HepG2 (cell line): ENCODE data around the gene IKZF5. TPM values are rescaled to one million over a fixed set of nuclear protein-coding genes. Genes with fewer than 3 reads are reported as not detected.

Source experiments
- ARID2 ChIP-seq: sonication (generic); formaldehyde crosslinking; IDR thresholded peaks from 2 replicates; pipeline ENCODE4 v1.8.1; 2022; ENCODE audit warnings: mild to moderate bottlenecking, missing genetic modification reagents, borderline replicate concordance
- ARNTL ChIP-seq: sonication (generic); formaldehyde crosslinking; IDR thresholded peaks from 2 replicates; pipeline ENCODE4 v1.4.0; 2020; ENCODE audit warnings: mild to moderate bottlenecking, missing genetic modification reagents
- CAMTA2 ChIP-seq: sonication (generic); formaldehyde crosslinking; IDR thresholded peaks from 2 replicates; pipeline ENCODE4 v1.4.0; 2020; ENCODE audit warnings: mild to moderate bottlenecking, missing genetic modification reagents, borderline replicate concordance
- CCDC6 ChIP-seq: sonication (generic); formaldehyde crosslinking; IDR thresholded peaks from 2 replicates; pipeline ENCODE4 v1.8.1; 2022; ENCODE audit warnings: mild to moderate bottlenecking, missing genetic modification reagents, moderate library complexity
- HNRNPK ChIP-seq: fragments of 200-400 bp; formaldehyde crosslinking; IDR thresholded peaks from 2 replicates; pipeline ENCODE4 v1.6.1; 2018; ENCODE audit warnings: low read length, low read depth, moderate library complexity, mild to moderate bottlenecking; ENCODE audit not compliant: poor library complexity, severe bottlenecking
- JUNB ChIP-seq: sonication (generic); formaldehyde crosslinking; IDR thresholded peaks from 2 replicates; pipeline ENCODE4 v1.8.0; 2022; ENCODE audit warnings: missing genetic modification reagents, mild to moderate bottlenecking, borderline replicate concordance
- KMT2A ChIP-seq: sonication (generic); formaldehyde crosslinking; IDR thresholded peaks from 2 replicates; pipeline ENCODE4 v1.4.0; 2020; ENCODE audit warnings: missing genetic modification reagents
- LCORL ChIP-seq, 2 experiments: fragments of 450-650 bp in 1 of 2; sonication (generic) in 1 of 2; formaldehyde crosslinking in 1 of 2; IDR thresholded peaks; 2 replicates each; pipeline versions ENCODE4 v1.5.0 to v1.6.1; 2017 to 2020; ENCODE audit warnings: antibody characterized with exemption in 1 of 2, missing genetic modification reagents in 1 of 2
- MAF1 ChIP-seq: sonication (generic); formaldehyde crosslinking; IDR thresholded peaks from 2 replicates; pipeline ENCODE4 v1.5.0; 2020; ENCODE audit warnings: missing genetic modification reagents, borderline replicate concordance
- MTF1 ChIP-seq: sonication (generic); formaldehyde crosslinking; IDR thresholded peaks from 2 replicates; pipeline ENCODE4 v1.5.0; 2020; ENCODE audit warnings: missing genetic modification reagents
- ZFP1 ChIP-seq: IDR thresholded peaks from 2 replicates; pipeline ENCODE4 v1.6.1; 2016
- ZIK1 ChIP-seq: sonication (generic); formaldehyde crosslinking; IDR thresholded peaks from 2 replicates; pipeline ENCODE4 v1.5.0; 2020; ENCODE audit warnings: mild to moderate bottlenecking, low read depth, missing genetic modification reagents, borderline replicate concordance
- ZNF263 ChIP-seq: sonication (generic); formaldehyde crosslinking; IDR thresholded peaks from 2 replicates; pipeline ENCODE4 v1.4.0; 2020; ENCODE audit warnings: missing genetic modification reagents
- ZNF274 ChIP-seq: sonication (generic); formaldehyde crosslinking; IDR thresholded peaks from 2 replicates; pipeline ENCODE4 v1.5.1; 2020; ENCODE audit warnings: mild to moderate bottlenecking, missing genetic modification reagents
- ZNF441 ChIP-seq: sonication (generic); formaldehyde crosslinking; IDR thresholded peaks from 2 replicates; pipeline ENCODE4 v1.7.0; 2021; ENCODE audit warnings: missing genetic modification reagents, borderline replicate concordance
- ZNF589 ChIP-seq: sonication (generic); formaldehyde crosslinking; conservative IDR thresholded peaks from 2 replicates; pipeline ENCODE4 v1.8.0; 2022; ENCODE audit warnings: mild to moderate bottlenecking, moderate library complexity, missing genetic modification reagents
- polyA plus RNA-seq, 8 experiments: library from polyadenylated mRNA; depleted of rRNA in 3 of 8; stranded (reverse) in 7 of 8; unstranded in 1 of 8; fragments of >200 nt; fragmentation: Illumina TruSeq in 4 of 8; extraction: Trizol in 4 of 8; gene quantifications; 2 replicates each; pipeline versions ENCODE4 v1.2.1 to v1.2.3, GENCODE V29; 2011 to 2016; ENCODE audit warnings: low read depth in 4 of 8, missing spikeins in 1 of 8, mixed read lengths in 1 of 8; ENCODE audit not compliant: insufficient read depth in 1 of 8
- total RNA-seq, 5 experiments: library from RNA; depleted of rRNA; stranded (reverse); fragments of >200 nt; fragmentation: Illumina TruSeq; extraction: Trizol; gene quantifications; 2 replicates each; pipeline ENCODE4 v1.2.3, GENCODE V29; 2016; ENCODE audit warnings: low read depth in 1 of 5
- TF ChIP-seq, protein P1 (sequence below): sonication (generic); formaldehyde crosslinking; IDR thresholded peaks from one replicate; pipeline ENCODE4 v1.5.1; 2020; ENCODE audit warnings: mild to moderate bottlenecking, missing genetic modification reagents; ENCODE audit errors: not compliant biosample characterization
- TF ChIP-seq, protein P2 (sequence below): sonication (generic); formaldehyde crosslinking; IDR thresholded peaks from 2 replicates; pipeline ENCODE4 v1.5.0; 2020; ENCODE audit warnings: mild to moderate bottlenecking, missing genetic modification reagents

Gene IKZF5
- total and polyA plus RNA-seq, 2 of the 13 experiments (the other 11 are each of a cell fraction or from before 2014, with no cell fraction given) = 3.7 to 12.0 TPM

DNA sequence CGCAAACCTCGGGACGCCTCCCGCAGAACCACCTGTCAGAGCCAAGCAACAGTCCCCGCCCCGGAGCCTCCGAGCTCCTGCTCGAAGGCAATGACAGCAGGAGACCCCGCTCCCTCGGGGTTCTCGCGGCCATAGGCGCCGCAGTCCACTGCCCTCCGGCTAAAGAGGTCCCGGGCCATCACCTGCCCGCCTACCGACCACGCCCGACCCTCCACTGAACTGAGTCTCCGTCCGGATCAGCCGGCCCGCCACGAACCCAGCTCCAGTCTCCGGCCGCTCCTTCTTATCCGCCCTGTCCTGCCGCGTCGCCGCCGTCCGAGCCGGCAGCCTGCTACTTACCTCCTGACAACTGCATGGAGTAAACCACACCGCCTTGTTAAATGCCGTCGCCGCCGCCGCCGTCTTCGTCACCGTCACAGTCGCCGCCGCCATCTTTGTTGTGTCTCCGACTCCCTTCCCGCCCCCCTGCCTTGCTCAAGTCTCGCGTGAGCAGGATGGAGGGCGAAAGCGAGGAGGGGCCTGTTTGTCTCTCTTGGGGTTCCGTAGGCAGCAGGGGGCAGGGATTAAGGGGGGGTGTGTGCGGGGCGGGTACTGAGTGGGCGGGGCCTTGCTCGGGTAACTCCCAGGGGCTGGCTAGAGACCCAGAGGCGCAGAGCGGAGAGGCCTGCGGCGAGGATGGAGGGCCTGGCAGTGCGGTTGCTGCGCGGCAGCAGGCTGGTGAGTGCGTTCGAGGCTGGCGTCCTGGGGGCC, at the start of gene IKZF5, which contains the start of gene ACADSB (continued):
- TF ChIP-seq, protein P1, sequence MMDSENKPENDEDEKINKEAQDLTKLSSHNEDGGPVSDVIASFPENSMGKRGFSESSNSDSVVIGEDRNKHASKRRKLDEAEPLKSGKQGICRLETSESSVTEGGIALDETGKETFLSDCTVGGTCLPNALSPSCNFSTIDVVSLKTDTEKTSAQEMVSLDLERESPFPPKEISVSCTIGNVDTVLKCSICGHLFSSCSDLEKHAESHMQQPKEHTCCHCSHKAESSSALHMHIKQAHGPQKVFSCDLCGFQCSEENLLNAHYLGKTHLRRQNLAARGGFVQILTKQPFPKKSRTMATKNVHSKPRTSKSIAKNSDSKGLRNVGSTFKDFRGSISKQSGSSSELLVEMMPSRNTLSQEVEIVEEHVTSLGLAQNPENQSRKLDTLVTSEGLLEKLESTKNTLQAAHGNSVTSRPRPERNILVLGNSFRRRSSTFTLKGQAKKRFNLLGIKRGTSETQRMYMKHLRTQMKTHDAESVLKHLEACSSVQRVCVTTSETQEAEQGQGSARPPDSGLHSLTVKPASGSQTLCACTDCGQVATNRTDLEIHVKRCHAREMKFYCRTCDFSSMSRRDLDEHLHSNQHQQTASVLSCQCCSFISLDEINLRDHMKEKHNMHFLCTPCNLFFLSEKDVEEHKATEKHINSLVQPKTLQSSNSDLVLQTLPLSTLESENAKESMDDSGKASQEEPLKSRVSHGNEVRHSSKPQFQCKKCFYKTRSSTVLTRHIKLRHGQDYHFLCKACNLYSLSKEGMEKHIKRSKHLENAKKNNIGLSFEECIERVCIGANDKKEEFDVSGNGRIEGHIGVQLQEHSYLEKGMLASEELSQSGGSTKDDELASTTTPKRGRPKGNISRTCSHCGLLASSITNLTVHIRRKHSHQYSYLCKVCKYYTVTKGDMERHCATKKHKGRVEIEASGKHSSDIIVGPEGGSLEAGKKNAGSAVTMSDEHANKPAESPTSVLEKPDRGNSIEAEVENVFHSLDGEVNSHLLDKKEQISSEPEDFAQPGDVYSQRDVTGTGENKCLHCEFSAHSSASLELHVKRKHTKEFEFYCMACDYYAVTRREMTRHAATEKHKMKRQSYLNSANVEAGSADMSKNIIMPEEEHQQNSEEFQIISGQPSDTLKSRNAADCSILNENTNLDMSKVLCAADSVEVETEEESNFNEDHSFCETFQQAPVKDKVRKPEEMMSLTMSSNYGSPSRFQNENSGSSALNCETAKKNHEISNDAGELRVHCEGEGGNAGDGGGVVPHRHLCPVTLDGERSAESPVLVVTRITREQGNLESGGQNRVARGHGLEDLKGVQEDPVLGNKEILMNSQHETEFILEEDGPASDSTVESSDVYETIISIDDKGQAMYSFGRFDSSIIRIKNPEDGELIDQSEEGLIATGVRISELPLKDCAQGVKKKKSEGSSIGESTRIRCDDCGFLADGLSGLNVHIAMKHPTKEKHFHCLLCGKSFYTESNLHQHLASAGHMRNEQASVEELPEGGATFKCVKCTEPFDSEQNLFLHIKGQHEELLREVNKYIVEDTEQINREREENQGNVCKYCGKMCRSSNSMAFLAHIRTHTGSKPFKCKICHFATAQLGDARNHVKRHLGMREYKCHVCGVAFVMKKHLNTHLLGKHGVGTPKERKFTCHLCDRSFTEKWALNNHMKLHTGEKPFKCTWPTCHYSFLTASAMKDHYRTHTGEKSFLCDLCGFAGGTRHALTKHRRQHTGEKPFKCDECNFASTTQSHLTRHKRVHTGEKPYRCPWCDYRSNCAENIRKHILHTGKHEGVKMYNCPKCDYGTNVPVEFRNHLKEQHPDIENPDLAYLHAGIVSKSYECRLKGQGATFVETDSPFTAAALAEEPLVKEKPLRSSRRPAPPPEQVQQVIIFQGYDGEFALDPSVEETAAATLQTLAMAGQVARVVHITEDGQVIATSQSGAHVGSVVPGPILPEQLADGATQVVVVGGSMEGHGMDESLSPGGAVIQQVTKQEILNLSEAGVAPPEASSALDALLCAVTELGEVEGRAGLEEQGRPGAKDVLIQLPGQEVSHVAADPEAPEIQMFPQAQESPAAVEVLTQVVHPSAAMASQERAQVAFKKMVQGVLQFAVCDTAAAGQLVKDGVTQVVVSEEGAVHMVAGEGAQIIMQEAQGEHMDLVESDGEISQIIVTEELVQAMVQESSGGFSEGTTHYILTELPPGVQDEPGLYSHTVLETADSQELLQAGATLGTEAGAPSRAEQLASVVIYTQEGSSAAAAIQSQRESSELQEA (CRISPR knock-in tag) = peak; percentile 31
- no peak; the same call in 1 of the 2 replicates for TF ChIP-seq MAF1 (CRISPR knock-in tag)
- TF ChIP-seq ZNF263 (CRISPR knock-in tag) = 0 out of 2 replicates have a peak, but pooled peaks have one; percentile 16
- peak; percentile 23; the same call in 1 of the 2 replicates for TF ChIP-seq ARNTL (CRISPR knock-in tag)
- TF ChIP-seq CAMTA2 (CRISPR knock-in tag) = 0 out of 2 replicates have a peak, but pooled peaks have one; percentile 34
- TF ChIP-seq JUNB (CRISPR knock-in tag) = 0 out of 2 replicates have a peak, but pooled peaks have one; percentile 18
- 0 out of 2 replicates have a peak, but pooled peaks have one; percentile 41 for TF ChIP-seq ZNF274 (CRISPR knock-in tag)
- TF ChIP-seq HNRNPK = peak; percentile 42
- peak; percentile 58; the same call in 1 of the 2 replicates for TF ChIP-seq CCDC6
- TF ChIP-seq ZNF589 (CRISPR knock-in tag) = peak; percentile 94
- no peak for TF ChIP-seq ZIK1 (CRISPR knock-in tag)
- TF ChIP-seq, protein P2, sequence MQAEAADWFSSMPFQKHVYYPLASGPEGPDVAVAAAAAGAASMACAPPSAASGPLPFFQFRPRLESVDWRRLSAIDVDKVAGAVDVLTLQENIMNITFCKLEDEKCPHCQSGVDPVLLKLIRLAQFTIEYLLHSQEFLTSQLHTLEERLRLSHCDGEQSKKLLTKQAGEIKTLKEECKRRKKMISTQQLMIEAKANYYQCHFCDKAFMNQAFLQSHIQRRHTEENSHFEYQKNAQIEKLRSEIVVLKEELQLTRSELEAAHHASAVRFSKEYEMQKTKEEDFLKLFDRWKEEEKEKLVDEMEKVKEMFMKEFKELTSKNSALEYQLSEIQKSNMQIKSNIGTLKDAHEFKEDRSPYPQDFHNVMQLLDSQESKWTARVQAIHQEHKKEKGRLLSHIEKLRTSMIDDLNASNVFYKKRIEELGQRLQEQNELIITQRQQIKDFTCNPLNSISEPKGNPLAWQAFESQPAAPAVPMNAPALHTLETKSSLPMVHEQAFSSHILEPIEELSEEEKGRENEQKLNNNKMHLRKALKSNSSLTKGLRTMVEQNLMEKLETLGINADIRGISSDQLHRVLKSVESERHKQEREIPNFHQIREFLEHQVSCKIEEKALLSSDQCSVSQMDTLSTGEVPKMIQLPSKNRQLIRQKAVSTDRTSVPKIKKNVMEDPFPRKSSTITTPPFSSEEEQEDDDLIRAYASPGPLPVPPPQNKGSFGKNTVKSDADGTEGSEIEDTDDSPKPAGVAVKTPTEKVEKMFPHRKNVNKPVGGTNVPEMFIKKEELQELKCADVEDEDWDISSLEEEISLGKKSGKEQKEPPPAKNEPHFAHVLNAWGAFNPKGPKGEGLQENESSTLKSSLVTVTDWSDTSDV = no peak
- 0 out of 2 replicates have a peak, but pooled peaks have one; percentile 21 for TF ChIP-seq ARID2 (CRISPR knock-in tag)
- TF ChIP-seq ZFP1 (CRISPR knock-in tag) = no peak
- no peak for TF ChIP-seq MTF1 (CRISPR knock-in tag)
- TF ChIP-seq ZNF441 (CRISPR knock-in tag) = peak; percentile 23; the same call in 1 of the 2 replicates
- TF ChIP-seq LCORL (IDR thresholded peaks at IDR 0.05) = no peak
- TF ChIP-seq LCORL (CRISPR knock-in tag; IDR thresholded peaks at IDR 0.05) = peak; percentile 52; the same call in 1 of the 2 replicates
- peak; percentile 86 for TF ChIP-seq KMT2A (CRISPR knock-in tag)
